A204.1 (cell line): ENCODE data around the gene CNN3.

Source experiments
- FAIRE-seq: peaks from 2 replicates; lab custom pipeline; 2012; peaks lifted over from hg19 to GRCh38; lab: Jason Lieb, UNC

The CNN3 gene

DNA sequence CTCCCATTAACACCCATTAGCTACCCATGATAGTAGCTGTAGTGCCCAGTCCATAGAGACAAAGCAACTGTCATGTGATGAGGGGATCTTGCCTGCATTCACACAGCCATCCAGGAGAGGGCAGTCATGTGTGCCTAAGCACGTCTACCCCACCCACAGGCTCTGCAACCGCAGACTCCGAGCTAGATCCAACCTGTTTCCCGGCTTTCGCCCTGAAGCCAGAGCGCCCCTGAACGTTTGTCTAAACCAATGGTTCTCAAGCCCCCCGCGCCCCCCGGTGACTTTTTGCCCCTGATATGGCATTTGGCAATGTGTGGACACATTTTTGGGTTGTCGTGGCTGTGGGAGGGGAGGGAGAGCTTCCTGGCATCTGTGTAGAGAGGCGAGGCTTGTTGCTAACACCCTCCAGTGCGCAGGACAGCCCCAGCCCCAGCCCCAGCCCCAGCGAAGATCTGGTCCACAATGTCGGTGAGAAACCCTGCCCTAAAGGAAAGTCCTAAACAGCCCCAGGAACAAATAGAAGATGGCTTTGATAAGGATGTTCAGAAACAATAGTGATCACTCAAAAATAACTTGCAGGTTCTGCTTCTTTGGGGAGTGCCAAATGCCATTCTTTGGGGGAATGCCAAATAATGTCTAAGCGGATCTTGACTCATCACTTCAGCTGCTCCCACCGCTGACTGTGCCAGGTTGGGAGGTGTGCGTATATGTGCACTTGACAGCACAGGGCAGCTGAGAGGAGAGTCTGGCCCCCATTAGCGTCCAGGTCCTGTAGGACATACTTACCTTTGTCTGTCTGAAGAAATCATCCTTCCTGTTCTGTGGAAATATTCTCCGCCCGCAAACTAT lies 72.2 kb downstream of the CNN3 start:
- FAIRE-seq, result peak; percentile 68

DNA sequence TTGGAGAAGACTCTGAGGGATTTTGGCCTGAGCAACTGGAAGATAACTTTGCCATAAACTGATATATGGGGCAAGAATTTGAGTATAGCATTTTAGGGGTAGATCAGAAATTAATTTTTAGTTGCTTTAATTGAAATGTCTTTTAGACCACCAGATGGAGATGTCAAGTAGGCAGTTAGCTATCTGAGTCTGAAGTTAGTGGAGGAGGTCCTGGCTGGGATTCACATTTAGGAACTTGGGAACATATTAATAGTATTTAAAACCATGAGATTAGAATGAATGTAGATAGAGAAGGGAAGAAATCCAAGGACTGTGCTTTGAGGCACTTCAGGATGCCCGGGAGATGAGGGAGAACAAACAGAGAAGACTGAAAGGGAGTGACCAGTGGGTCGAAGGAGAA lies 74.1 kb downstream of the CNN3 start:
- no peak for FAIRE-seq

DNA sequence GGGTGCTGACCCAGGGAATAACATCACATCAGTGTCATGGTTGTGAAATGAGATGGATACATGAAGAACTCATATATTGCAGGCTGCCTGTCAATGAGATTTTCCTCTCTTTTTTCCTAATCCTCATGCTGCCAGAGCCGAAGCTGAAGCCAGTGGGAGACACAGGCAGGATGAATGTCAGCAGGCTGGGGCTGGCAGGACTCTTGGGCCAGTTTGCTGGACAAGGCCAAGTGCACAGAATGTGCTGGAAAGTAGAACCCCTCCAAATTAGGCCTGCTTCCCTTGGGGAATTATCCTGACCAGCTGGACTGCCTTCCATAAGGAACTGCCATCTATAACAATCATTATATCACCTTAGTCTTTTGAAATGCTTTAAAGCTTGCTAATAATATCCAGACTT lies 75.3 kb downstream of the CNN3 start:
- no peak for FAIRE-seq
